Thyroid gland (tissue), 4 donors: Measurements from ENCODE around the gene GATA3. TPM values are rescaled to one million over a fixed set of nuclear protein-coding genes. Genes with fewer than 3 reads are reported as not detected.

Source experiments
- DNase-seq, 2 donors: peaks; one replicate each; pipeline ENCODE4 v3.0.0-alpha.2; 2019
- H3K27ac ChIP-seq, 3 donors: fragments of 200-600 bp; sonication (generic); 1 replicate in 2 of 3; 2 replicates in 1 of 3; pipeline ENCODE4 v1.5.1; 2016 to 2019; ENCODE audit warnings: mild to moderate bottlenecking in 1 of 3, moderate library complexity in 1 of 3
- H3K27me3 ChIP-seq: fragments of 200-600 bp; sonication (generic); one replicate; pipeline ENCODE4 v1.5.1; 2019
- H3K36me3 ChIP-seq, 2 donors: fragments of 200-600 bp; sonication (generic); one replicate each; pipeline ENCODE4 v1.5.1; 2016 to 2019
- H3K4me1 ChIP-seq, 2 donors: fragments of 200-600 bp; sonication (generic); one replicate each; pipeline ENCODE4 v1.5.1; 2017 to 2019
- H3K4me3 ChIP-seq, 3 donors: fragments of 200-600 bp; sonication (generic); replicated peaks in 1 of 3; 1 replicate in 2 of 3; 2 replicates in 1 of 3; pipeline ENCODE4 v1.5.1; 2016; ENCODE audit warnings: mild to moderate bottlenecking in 1 of 3
- H3K9me3 ChIP-seq: fragments of 200-600 bp; sonication (generic); one replicate; pipeline ENCODE4 v1.5.1; 2017
- POLR2A ChIP-seq, 2 donors: fragments of 450-650 bp; IDR thresholded peaks; one replicate each; pipeline ENCODE4 v1.6.1; 2017; ENCODE audit warnings: antibody characterized with exemption in 2 of 2, mild to moderate bottlenecking in 2 of 2, moderate library complexity in 1 of 2
- WGBS, 2 donors: methylation state at CpG; one replicate each; pipeline ENCODE4 v1.1.5; 2017; 5-methylcytosine and 5-hydroxymethylcytosine counted together
- intact Hi-C: fragments of 100-400 bp; cut with DNase I; formaldehyde crosslinking; loops from one replicate; pipeline ENCODE4 v1.15.1; 2023
- total RNA-seq, 4 donors: library from RNA; depleted of rRNA; stranded (reverse); fragments of >200 nt; gene quantifications; one replicate each; pipeline ENCODE4 v1.2.3, GENCODE V29; 2016
- TF ChIP-seq, protein P1 (sequence below), 6 experiments: fragments of 200-600 bp in 3 of 6; fragments of 450-650 bp in 3 of 6; sonication (generic) in 3 of 6; IDR thresholded peaks; one replicate each; pipeline ENCODE4 v1.5.1; 2016 to 2019; ENCODE audit warnings: antibody characterized with exemption in 6 of 6, mild to moderate bottlenecking in 2 of 6, inconsistent platforms in 1 of 6, moderate library complexity in 1 of 6

GATA3 gene
- total RNA-seq, 4 donors from 2014 or later: 1.1 to 3.8 (median 1.9) TPM

- intact Hi-C loops: no loop called here
- Histone ChIP-seq H3K27me3 (no peaks in the 10 kb centered on the region), H3K9me3 (no peaks in the 10 kb centered on the region), H3K4me3 (no peak overlapping the region), H3K4me1 (peaks cover 0 to 4% of the 10 kb centered on the region in 2 donors), H3K36me3 (no peaks in the 10 kb centered on the region), H3K27ac (no peak overlapping the region)
- WGBS, 2 donors: 64 to 68% methylated on average over 3 of the region's 3 CpGs
- DNase-seq: no peak
- no peak for TF ChIP-seq POLR2A (IDR thresholded peaks at IDR 0.05)
- TF ChIP-seq, protein P1, sequence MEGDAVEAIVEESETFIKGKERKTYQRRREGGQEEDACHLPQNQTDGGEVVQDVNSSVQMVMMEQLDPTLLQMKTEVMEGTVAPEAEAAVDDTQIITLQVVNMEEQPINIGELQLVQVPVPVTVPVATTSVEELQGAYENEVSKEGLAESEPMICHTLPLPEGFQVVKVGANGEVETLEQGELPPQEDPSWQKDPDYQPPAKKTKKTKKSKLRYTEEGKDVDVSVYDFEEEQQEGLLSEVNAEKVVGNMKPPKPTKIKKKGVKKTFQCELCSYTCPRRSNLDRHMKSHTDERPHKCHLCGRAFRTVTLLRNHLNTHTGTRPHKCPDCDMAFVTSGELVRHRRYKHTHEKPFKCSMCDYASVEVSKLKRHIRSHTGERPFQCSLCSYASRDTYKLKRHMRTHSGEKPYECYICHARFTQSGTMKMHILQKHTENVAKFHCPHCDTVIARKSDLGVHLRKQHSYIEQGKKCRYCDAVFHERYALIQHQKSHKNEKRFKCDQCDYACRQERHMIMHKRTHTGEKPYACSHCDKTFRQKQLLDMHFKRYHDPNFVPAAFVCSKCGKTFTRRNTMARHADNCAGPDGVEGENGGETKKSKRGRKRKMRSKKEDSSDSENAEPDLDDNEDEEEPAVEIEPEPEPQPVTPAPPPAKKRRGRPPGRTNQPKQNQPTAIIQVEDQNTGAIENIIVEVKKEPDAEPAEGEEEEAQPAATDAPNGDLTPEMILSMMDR (IDR thresholded peaks at IDR 0.05): no peak
These were observed 49.5 kb downstream of the GATA3 start for GRCh38 chr10:8104005-8104404.

- H3K4me1 ChIP-seq: peaks cover 0 to 4% of the 10 kb centered on the region in 2 donors
- no peak for TF ChIP-seq POLR2A (IDR thresholded peaks at IDR 0.05)
- no peaks in the 10 kb centered on the region for H3K9me3 ChIP-seq
- no peak for DNase-seq
- no peak overlapping the region for H3K27ac ChIP-seq
- H3K36me3 ChIP-seq: no peaks in the 10 kb centered on the region
- no peaks in the 10 kb centered on the region for H3K27me3 ChIP-seq
- intact Hi-C loops: no loop called here
- H3K4me3 ChIP-seq: no peak overlapping the region
- WGBS, 2 donors: 75 to 80% methylated on average over 7 of the region's 7 CpGs
These were observed 50.2 kb downstream of the GATA3 start for GRCh38 chr10:8104721-8105120.

- peaks cover 0 to 4% of the 10 kb centered on the region in 2 donors for H3K4me1 ChIP-seq
These were observed 51.4 kb downstream of the GATA3 start for GRCh38 chr10:8105932-8106331.

DNA sequence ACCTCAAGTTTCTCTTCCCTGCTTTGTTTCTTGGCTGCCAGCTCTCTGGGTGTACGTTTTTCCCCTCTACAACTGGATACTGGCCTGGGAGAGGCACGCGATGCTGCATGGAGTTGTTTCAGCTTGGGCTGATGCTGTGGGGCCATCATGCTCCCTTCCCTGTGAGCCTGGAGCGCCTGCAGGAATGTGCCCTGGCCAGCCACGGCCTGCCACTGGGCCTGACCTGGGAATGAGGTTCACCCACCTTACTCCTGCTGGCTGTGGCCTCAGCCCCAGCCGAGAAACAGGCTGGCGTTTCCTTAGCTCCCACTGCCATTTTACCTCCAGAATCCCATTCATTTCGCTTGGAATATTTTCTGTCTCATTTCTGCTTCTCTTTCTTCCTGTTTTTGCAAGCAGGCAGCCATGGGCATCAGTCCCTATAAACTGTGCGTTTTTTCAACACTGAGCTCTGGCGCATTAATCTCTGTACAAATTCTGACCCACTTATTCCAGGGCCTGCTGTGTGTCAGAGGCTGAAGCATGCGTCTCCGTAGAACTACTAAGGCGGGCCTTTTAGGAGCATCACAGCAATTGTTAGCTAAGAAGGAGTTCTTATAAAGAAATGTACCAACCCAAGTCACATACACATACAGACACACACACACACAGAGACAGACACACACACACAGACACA lies 57.9 kb downstream of the GATA3 start:
- Histone ChIP-seq H3K36me3 (no peaks in the 10 kb centered on the region), H3K9me3 (no peaks in the 10 kb centered on the region), H3K4me1 (no peaks in the 10 kb centered on the region), H3K27ac (no peak overlapping the region), H3K4me3 (no peak overlapping the region), H3K27me3 (no peaks in the 10 kb centered on the region)
- DNase-seq: no peak
- 85 to 90% methylated on average over 13 of the region's 13 CpGs for WGBS, 2 donors
- TF ChIP-seq POLR2A (IDR thresholded peaks at IDR 0.05): no peak
- TF ChIP-seq, protein P1 (IDR thresholded peaks at IDR 0.05): no peak
- intact Hi-C loops: no loop called here

More at GRCh38 chr10:8105932-8106331, 51.4 kb downstream of the GATA3 start:
- TF ChIP-seq POLR2A (IDR thresholded peaks at IDR 0.05): no peak
- TF ChIP-seq, protein P1 (IDR thresholded peaks at IDR 0.05): no peak
- Histone ChIP-seq H3K9me3 (no peaks in the 10 kb centered on the region), H3K36me3 (no peaks in the 10 kb centered on the region), H3K27me3 (no peaks in the 10 kb centered on the region), H3K27ac (no peak overlapping the region), H3K4me3 (no peak overlapping the region)
- no peak for DNase-seq
- intact Hi-C loops: no loop called here
- WGBS, 2 donors: 82 to 93% methylated on average over 2 of the region's 2 CpGs

- DNase-seq: no peak
- no peaks in the 10 kb centered on the region for H3K36me3 ChIP-seq
- no peaks in the 10 kb centered on the region for H3K4me1 ChIP-seq
- H3K27ac ChIP-seq: no peak overlapping the region
- intact Hi-C loops: no loop called here
- TF ChIP-seq, protein P1 (IDR thresholded peaks at IDR 0.05): no peak
- TF ChIP-seq POLR2A (IDR thresholded peaks at IDR 0.05): no peak
- 68 to 73% methylated on average over 4 of the region's 4 CpGs for WGBS, 2 donors
- H3K4me3 ChIP-seq: no peak overlapping the region
- no peaks in the 10 kb centered on the region for H3K9me3 ChIP-seq
- no peaks in the 10 kb centered on the region for H3K27me3 ChIP-seq
These were observed 58.5 kb downstream of the GATA3 start for GRCh38 chr10:8112942-8113442.
